ENCODE results near the gene TNS1.

The TNS1 gene

GRCh38 chr2:217892560-217892959 lies 110.2 kb downstream of the TNS1 start:
- DNase-seq = no peak

- DNase-seq = peak; percentile 31
These were observed 112.3 kb downstream of the TNS1 start for GRCh38 chr2:217890445-217890844.

GRCh38 chr2:217889656-217890055 lies 113.1 kb downstream of the TNS1 start:
- DNase-seq = no peak

GRCh38 chr2:217887841-217888701 lies 114.7 kb downstream of the TNS1 start:
- no peak for DNase-seq

GRCh38 chr2:217886720-217887309 lies 116.0 kb downstream of the TNS1 start:
- peak; percentile 70 for DNase-seq

GRCh38 chr2:217886091-217886490 lies 116.7 kb downstream of the TNS1 start:
- DNase-seq = no peak

- no peak for DNase-seq
These were observed 117.8 kb downstream of the TNS1 start for GRCh38 chr2:217884985-217885384.

- DNase-seq = no peak
These were observed 121.9 kb downstream of the TNS1 start for GRCh38 chr2:217880891-217881290.

- DNase-seq = no peak
These were observed 122.4 kb downstream of the TNS1 start for GRCh38 chr2:217880287-217880889.

GRCh38 chr2:217878915-217879590 lies 123.7 kb downstream of the TNS1 start:
- DNase-seq = no peak

- DNase-seq = no peak
These were observed 124.9 kb downstream of the TNS1 start for GRCh38 chr2:217877866-217878265.

- DNase-seq = no peak
These were observed 126.6 kb downstream of the TNS1 start for GRCh38 chr2:217876253-217876570.

- DNase-seq = no peak
These were observed 127.1 kb downstream of the TNS1 start for GRCh38 chr2:217875556-217876252.

GRCh38 chr2:217875138-217875537 lies 127.7 kb downstream of the TNS1 start:
- DNase-seq = no peak

GRCh38 chr2:217873371-217873770 lies 129.4 kb downstream of the TNS1 start:
- DNase-seq = no peak

GRCh38 chr2:217872319-217872718 lies 130.5 kb downstream of the TNS1 start:
- no peak for DNase-seq

GRCh38 chr2:217870528-217871011 lies 132.2 kb downstream of the TNS1 start:
- DNase-seq = peak; percentile 8

- no peak for DNase-seq
These were observed 133.9 kb downstream of the TNS1 start for GRCh38 chr2:217868911-217869334.

- no peak for DNase-seq
These were observed 134.4 kb downstream of the TNS1 start for GRCh38 chr2:217868265-217868892.

- no peak for DNase-seq
These were observed 136.3 kb downstream of the TNS1 start for GRCh38 chr2:217866457-217866856.

- DNase-seq = no peak
These were observed 137.6 kb downstream of the TNS1 start for GRCh38 chr2:217864963-217865772.
